RCC 7860 (cell line): ENCODE data around the gene CAMKK2.
"Not testable (repeated sequence)": the region's sequence is repeated elsewhere in the genome, so short reads cannot be mapped to it uniquely, and the experiment has no call there.

Source experiments
- DNase-seq: peaks from one replicate; pipeline ENCODE4 v3.0.0-alpha.2; 2015; ENCODE audit warnings: low spot score
- FAIRE-seq: peaks from 2 replicates; lab custom pipeline; 2012; peaks lifted over from hg19 to GRCh38; lab: Jason Lieb, UNC

CAMKK2 gene

DNA sequence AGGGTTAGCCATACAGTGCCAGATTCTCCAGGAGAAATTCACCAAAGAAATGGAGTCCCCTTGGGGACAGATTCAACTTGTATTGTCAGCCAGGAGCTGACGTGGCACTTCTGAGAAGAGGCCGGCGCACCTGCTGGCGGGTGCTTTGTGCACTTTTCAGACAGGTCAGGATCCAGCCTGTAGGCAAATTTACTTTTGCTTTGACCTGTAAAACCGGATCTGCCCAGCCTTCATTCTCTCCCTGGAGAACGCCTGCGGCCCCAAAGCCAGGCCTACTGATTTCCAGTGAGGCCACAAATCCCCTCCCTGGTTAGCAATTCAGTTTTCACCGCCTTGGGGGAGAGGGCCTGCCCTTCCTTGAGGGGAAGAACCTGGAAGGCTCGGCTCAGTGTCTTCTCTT, 69.2 kb downstream of the CAMKK2 start:
- FAIRE-seq (no peak), DNase-seq (no peak)

GRCh38 chr12:121226871-121227270, 69.6 kb downstream of the CAMKK2 start:
- DNase-seq, FAIRE-seq: not testable (repeated sequence)

DNA sequence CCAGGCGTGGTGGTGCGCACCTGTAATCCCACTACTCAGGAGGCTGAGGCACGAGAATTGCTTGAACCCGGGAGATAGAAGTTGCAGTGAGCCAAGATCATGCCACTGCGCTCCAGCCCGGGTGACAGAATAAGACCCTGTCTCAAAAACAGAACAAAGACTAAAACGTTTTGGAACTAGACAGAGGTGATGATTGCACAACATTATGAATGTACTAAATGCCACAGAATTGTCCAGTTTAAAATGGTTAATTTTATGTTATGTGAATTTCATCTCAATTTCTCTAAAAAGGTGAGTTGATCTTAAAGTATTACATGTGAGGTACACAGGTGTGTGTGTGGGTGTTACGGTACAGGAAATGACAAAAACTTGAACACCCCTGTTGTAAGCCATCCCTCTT, 70.1 kb downstream of the CAMKK2 start:
- no peak for DNase-seq

GRCh38 chr12:121224591-121224990, 71.9 kb downstream of the CAMKK2 start:
- FAIRE-seq = no peak
- DNase-seq = no peak

More for the DNA sequence above, 70.1 kb downstream of the CAMKK2 start:
- no peak for FAIRE-seq

DNA sequence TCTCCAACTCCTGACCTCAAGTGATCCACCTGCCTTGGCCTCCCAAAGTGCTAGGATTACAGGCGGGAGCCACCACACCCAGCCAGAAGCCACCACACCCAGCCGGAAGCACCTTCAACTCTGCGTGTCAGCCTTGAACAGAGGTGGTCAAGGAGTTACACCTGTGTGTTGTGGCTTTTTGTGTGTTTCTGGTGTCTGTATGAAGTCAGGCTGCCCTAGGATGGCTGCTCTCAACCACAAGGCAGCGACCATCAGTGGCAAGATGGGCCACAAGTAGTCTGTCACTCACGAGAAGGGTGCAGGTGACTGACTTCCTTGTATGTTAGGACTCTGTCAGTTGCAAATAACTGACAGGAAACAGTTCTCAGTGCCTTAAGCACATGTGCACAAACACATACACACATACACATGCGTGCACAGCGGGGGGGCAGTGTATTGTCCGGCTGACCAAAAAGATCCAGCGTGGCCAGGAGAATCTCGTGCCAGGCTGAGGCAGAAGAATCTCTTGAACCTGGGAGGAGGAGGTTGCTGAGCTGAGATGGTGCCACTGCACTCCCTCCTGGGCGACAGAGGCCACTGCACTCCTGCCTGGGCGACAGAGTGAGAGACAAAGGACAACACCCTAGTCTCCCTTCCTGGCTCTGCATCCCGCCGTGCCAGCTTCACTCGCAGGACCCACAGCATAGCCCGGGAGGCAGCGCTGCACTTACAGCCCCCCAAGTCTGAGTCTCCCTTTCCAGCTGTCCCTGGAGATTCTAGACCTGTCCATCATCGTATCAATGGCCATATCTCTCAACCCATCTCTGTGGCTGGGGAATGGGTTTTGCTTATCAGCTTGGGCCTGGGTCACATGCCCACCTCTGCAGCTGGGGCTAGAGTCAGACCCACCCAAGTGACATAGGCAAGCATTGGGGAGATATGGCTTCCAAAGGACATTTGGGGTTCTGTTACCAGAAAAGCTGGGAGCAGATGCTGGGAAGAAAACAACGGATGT, 72.9 kb downstream of the CAMKK2 start:
- FAIRE-seq (no peak), DNase-seq (no peak)

DNA sequence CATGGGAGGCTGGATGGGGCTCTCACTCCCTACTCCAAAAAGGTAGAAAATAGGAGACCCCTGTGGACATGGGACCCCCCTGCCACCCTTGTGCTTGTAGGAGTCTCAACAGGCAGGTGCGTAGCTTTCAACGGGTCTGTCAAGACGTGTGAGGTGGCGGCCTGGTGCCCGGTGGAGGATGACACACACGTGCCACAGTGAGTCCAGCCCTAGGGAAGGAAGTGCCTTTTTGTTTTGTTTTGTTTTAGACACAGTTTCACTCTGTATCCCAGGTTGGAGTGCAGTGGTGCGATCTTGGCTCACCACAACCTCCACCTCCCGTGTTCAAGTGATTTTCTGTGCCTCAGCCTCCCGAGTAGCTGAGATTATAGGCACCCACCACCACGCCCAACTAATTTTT, 73.7 kb downstream of the CAMKK2 start:
- FAIRE-seq (no peak), DNase-seq (no peak)

GRCh38 chr12:121219353-121219986, 77.0 kb downstream of the CAMKK2 start:
- FAIRE-seq (no peak), DNase-seq (no peak)

DNA sequence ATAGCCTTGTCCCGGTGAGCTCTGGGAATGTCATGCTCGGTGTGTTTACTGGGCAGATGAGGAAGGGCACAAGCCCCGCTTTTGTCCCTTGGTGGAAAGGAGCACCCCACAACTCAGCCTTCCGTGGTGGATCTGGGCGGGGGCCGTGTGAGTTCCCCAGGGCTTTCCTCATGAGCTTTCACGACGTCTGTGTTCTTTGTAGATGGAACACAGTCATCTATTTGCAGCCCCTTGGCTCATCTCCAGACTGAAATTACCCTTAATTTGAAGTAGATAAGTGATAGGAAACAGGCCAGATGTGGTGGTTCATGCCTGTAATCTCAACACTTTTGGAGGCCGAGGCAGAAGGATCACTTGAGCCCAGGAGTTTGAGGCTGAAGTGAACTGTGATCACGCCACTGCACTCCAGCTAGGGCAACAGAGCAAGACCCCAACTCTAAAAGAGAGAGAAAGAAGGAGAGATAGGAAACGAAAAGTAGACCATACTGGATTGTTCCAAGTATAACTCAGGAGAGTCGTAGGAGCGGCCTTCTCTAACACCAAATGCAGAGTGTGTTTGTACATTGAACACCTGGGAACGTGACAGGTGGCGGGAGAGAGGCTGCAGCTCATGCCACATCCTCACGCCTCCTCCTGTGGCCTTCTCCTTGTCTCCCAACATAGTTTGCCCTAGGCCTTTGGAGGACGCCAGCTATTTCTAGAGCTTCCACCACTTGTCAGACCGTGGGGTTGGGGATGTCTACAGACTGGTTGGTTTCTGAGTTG, 77.7 kb downstream of the CAMKK2 start:
- no peak for FAIRE-seq
- DNase-seq = no peak

GRCh38 chr12:121217761-121218160, 78.7 kb downstream of the CAMKK2 start:
- no peak for DNase-seq
- no peak for FAIRE-seq

DNA sequence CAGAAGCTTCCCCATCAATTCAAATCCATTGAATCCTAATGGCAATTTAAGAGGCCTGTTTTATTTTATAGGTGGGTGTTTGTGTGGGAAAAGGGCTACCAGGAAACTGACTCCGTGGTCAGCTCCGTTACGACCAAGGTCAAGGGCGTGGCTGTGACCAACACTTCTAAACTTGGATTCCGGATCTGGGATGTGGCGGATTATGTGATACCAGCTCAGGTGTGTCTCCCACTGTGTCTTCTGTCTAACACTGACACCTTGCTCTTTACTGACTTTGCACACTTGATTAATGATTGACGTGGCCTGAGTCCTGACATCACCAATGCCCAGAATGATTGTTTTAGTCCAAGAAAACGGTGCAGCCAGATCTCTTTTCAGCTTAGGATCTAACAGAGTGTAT, 79.4 kb downstream of the CAMKK2 start:
- DNase-seq = no peak
- no peak for FAIRE-seq

- DNase-seq = no peak
- FAIRE-seq = no peak
Observed at GRCh38 chr12:121216102-121216501, 80.4 kb downstream of the CAMKK2 start.

DNA sequence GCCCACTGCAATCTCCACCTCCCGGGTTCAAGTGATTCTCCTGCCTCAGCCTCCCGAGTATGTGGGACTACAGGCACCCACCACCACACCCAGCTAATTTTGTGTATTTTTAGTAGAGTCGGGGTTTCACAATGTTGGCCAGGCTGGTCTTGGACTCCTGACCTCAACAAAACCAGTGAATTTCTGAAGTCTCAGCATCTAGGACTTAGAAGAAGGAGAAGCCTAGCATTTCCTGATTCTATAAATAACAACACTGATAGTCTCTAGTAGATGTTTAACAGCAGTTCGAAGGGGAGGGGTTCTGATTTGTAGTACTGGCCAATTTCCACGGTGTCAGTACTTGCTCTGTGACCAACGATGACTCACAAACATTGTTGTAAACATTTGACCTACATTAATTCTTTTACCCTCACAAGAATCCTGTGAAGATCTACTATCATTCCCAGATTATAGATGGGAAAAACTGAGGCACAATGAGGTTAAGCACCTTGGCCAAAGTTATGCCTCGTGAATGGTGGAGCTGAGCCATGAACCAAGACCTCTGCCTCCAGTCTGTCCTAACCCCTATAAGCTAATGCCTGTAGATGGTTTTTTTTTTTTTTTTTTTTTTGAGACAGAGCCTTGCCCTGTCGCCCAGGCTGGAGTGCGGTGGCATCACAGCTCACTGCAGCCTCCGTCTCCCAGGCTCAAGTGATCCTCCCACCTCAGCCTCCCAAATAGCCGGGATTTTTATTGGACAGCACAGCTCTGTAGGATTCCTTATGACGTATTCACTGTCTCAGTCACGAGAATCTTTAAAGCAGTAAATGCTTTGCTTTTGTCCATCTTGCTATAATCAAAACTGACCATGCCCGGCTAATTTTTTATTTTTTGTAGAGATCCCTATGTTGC, 81.4 kb downstream of the CAMKK2 start:
- FAIRE-seq = peak; percentile 90
- peak; percentile 83 for DNase-seq

GRCh38 chr12:121214166-121214777, 82.2 kb downstream of the CAMKK2 start:
- FAIRE-seq = no peak
- DNase-seq = no peak

DNA sequence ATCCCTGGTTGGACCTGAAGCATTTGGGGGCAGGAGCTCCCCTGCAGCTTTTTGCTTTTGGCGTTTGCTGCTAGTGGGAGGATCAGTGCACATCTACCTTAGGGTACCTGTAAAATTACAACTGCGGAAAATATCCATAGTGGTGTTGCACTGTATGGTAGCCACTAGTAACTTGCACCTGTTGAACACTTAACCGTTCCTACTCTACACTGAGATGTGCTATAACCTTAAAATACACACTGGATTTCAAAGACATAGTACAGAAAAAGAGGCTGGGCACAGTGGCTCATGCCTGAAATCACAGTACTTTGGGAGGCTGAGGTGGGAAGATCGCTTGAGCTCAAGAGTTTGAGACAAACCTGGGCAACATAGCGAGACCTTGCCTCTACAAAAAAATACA, 83.6 kb downstream of the CAMKK2 start:
- FAIRE-seq (no peak), DNase-seq (no peak)

DNA sequence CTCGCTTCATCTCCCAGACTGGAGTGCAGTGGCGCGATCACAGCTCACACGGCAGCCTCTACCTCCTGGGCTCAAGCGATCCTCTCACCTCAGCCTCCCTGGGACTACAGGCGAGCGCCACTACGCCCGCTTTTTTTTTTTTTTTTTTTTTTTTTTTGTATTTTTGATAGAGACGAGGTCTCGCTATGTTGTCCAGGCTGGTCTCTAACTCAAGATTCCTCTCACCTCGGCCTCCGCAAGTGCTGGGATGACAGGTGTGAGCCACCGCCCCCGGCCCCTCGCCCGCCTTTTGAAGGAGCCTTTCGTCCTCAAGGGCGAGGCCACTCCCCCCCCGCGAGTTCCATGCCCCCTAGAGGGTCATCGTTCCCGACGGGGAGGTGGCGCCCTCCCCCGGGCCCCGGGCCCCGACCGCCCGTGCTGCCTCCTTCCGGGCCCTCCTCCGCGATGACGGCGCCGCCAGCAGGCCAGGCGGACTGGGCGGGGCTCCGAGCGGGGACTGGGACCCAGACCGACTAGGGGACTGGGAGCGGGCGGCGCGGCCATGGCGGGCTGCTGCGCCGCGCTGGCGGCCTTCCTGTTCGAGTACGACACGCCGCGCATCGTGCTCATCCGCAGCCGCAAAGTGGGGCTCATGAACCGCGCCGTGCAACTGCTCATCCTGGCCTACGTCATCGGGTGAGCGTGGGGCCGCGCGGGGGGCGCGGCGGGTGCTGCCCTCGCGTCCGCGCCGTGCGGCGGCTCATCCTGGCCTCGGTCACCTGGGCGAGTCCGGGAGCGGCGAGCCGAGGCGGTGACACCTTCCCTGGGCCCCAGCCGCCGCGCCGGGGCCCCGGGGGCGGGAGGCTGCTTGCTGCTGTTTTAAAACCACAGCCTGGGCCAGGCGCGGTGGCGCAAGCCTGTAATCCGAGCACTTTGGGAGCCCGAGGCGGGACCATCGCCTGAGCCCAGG, 86.6 kb downstream of the CAMKK2 start, which contains the start of gene P2RX4:
Gene P2RX4 (plus strand): TSS at position 506 of the 949 bp plus-strand sequence. CDS start 36 bp downstream, at position 542.
- no peak for FAIRE-seq
- DNase-seq = peak; percentile 54

DNA sequence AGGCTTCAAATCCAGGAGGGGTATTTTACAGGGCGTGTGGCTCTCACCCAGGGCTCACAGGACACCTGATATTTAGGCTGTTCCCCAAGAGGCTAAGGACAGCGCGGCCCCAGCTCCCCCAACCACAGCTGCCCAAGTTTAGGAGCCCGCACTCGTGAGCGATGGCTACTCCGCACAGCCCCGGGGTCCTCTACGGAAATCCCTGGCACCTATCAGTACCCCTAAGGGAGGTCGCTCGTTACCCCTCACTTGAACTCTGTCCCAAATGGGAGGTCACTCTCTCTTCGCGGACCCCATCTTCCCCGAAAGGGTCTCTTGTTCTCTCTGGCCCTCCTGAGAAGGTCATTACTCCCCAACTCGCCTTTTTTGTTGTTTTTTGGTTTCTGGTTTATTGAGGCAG, 87.3 kb downstream of the CAMKK2 start:
- FAIRE-seq (no peak), DNase-seq (no peak)

DNA sequence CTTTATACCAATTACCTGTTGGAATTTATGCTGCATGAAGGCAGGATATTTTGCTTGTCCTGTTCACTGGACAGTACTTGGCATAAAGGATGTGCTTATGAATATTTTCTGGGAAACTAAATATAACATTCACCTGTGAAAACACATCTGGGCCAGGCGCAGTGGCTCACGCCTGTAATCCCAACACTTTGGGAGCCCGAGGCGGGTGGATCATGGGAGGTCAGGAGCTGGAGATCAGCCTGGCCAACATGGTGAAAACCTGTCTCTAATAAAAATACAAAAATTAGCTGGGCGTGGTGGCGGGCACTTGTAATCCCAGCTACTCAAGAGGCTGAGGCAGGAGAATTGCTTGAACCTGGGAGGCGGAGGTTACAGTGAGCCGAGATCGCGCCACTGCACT, 87.9 kb downstream of the CAMKK2 start:
- DNase-seq, FAIRE-seq: not testable (repeated sequence)

- no peak for FAIRE-seq
- DNase-seq = no peak
Observed at GRCh38 chr12:121205491-121205890, 91.0 kb downstream of the CAMKK2 start.

DNA sequence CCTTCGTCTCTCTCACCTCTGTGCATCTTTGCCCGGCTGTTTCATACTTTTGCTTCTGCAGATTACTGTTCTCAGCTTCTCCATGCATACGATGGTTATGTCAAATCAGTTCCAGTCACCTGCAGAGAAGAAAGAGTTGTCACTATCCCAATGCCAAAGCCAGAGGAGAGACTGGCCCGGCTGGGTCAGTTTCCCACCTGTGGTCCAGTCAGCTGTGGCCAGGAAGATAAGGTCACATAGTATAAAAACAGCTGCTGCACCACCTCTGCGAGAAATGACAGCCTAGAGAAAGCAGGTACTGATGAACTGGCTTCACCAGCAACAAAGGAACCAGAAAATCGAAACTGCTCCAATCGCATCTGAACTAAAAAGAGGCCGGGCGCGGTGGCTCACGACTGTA, 93.0 kb downstream of the CAMKK2 start:
- DNase-seq (no peak), FAIRE-seq (no peak)
